Neural progenitor cell (in vitro differentiated cells): ENCODE results near the gene GABRB2. TPM values are rescaled to one million over a fixed set of nuclear protein-coding genes. Genes with fewer than 3 reads are reported as not detected.

Source experiments
- DNase-seq: peaks from one replicate; pipeline ENCODE4 v3.0.0-alpha.2; 2016; ENCODE audit warnings: low spot score
- H2AFZ ChIP-seq: fragments of 200-600 bp; sonication (generic); replicated peaks from 2 replicates; pipeline ENCODE4 v1.6.1; 2016; ENCODE audit warnings: antibody characterized with exemption
- H3F3A ChIP-seq: fragments of 200-600 bp; sonication (generic); 2 replicates; pipeline ENCODE4 v1.6.1; 2016; ENCODE audit warnings: antibody characterized with exemption, low read depth
- H3K27ac ChIP-seq: fragments of 200-600 bp; sonication (generic); 2 replicates; pipeline ENCODE4 v1.5.1; 2016; ENCODE audit warnings: mild to moderate bottlenecking
- H3K27me3 ChIP-seq: fragments of 200-600 bp; sonication (generic); 2 replicates; pipeline ENCODE4 v1.6.1; 2016; ENCODE audit warnings: mild to moderate bottlenecking, moderate library complexity
- H3K36me3 ChIP-seq: fragments of 200-600 bp; sonication (generic); 2 replicates; pipeline ENCODE4 v1.5.1; 2016
- H3K4me1 ChIP-seq: fragments of 200-600 bp; sonication (generic); 2 replicates; pipeline ENCODE4 v1.6.1; 2016; ENCODE audit warnings: mixed run types
- H3K4me2 ChIP-seq: fragments of 200-600 bp; sonication (generic); 2 replicates; pipeline ENCODE4 v1.6.1; 2016
- H3K4me3 ChIP-seq: fragments of 200-600 bp; sonication (generic); 2 replicates; pipeline ENCODE4 v1.5.1; 2016
- H3K79me2 ChIP-seq: fragments of 200-600 bp; sonication (generic); 2 replicates; pipeline ENCODE4 v1.6.1; 2016; ENCODE audit warnings: low read depth
- H3K9ac ChIP-seq: fragments of 200-600 bp; sonication (generic); 2 replicates; pipeline ENCODE4 v1.6.1; 2016
- H3K9me3 ChIP-seq: fragments of 200-600 bp; sonication (generic); 2 replicates; pipeline ENCODE4 v1.5.1; 2016; ENCODE audit warnings: low read depth
- H4K20me1 ChIP-seq: fragments of 200-600 bp; sonication (generic); 2 replicates; pipeline ENCODE4 v1.6.1; 2016; ENCODE audit warnings: low read depth
- H3K27ac Mint-ChIP-seq: 3 replicates; pipeline ENCODE4 v1.8.0; 2021; ENCODE audit warnings: mixed read lengths
- H3K27me3 Mint-ChIP-seq: 2 replicates; pipeline ENCODE4 v1.8.0; 2022; ENCODE audit warnings: low read depth, mild to moderate bottlenecking, inconsistent platforms, moderate library complexity, mixed read lengths; ENCODE audit not compliant: insufficient read depth
- H3K36me3 Mint-ChIP-seq: 3 replicates; pipeline ENCODE4 v1.8.0; 2021; ENCODE audit warnings: mixed read lengths
- H3K4me1 Mint-ChIP-seq: 3 replicates; pipeline ENCODE4 v1.8.0; 2021; ENCODE audit warnings: mixed read lengths
- H3K4me3 Mint-ChIP-seq: 3 replicates; pipeline ENCODE4 v1.8.0; 2021; ENCODE audit warnings: mild to moderate bottlenecking, moderate library complexity, mixed read lengths
- H3K9me3 Mint-ChIP-seq: 3 replicates; pipeline ENCODE4 v1.8.0; 2020; ENCODE audit warnings: mixed read lengths
- CTCF ChIP-seq: fragments of 200-600 bp; sonication (generic); IDR thresholded peaks from 2 replicates; pipeline ENCODE4 v1.5.1; 2017; ENCODE audit warnings: antibody characterized with exemption, mild to moderate bottlenecking
- EZH2 ChIP-seq: fragments of 200-600 bp; sonication (generic); IDR thresholded peaks from 2 replicates; pipeline ENCODE4 v1.6.1; 2017; ENCODE audit warnings: antibody characterized with exemption, mild to moderate bottlenecking, moderate library complexity
- EZH2phosphoT487 ChIP-seq: fragments of 200-600 bp; sonication (generic); IDR thresholded peaks from 2 replicates; pipeline ENCODE4 v1.6.1; 2017; ENCODE audit warnings: antibody characterized with exemption
- total RNA-seq: library from RNA; depleted of rRNA; stranded (reverse); fragments of >200 nt; gene quantifications from 2 replicates; pipeline ENCODE4 v1.2.3, GENCODE V29; 2015; ENCODE audit warnings: low replicate concordance

The GABRB2 gene
- total RNA-seq, 1 donor from 2014 or later = 0.58 TPM

GRCh38 chr5:161306351-161306995 is 240.1 kb downstream of the GABRB2 start:
- Mint-ChIP-seq H3K36me3 (no peaks in the 10 kb centered on the region), H3K9me3 (peaks cover 2% of the 10 kb centered on the region), H3K4me3 (no peak overlapping the region), H3K27me3 (peaks cover 3% of the 10 kb centered on the region), H3K4me1 (peaks cover 5% of the 10 kb centered on the region), H3K27ac (no peak overlapping the region)
- H3F3A ChIP-seq = no peaks in the 10 kb centered on the region
- H3K36me3 ChIP-seq = no peaks in the 10 kb centered on the region
- H3K9ac ChIP-seq = no peak overlapping the region
- no peaks in the 10 kb centered on the region for H3K27me3 ChIP-seq
- H3K79me2 ChIP-seq = no peaks in the 10 kb centered on the region
- H4K20me1 ChIP-seq = no peaks in the 10 kb centered on the region
- no peak overlapping the region for H3K4me3 ChIP-seq
- no peaks in the 10 kb centered on the region for H3K9me3 ChIP-seq
- no peak overlapping the region for H3K4me2 ChIP-seq
- no peak for TF ChIP-seq EZH2
- no peak for TF ChIP-seq CTCF
- TF ChIP-seq EZH2phosphoT487 = no peak
- H2AFZ ChIP-seq = no peak overlapping the region
- DNase-seq = no peak
- no peaks in the 10 kb centered on the region for H3K4me1 ChIP-seq
- H3K27ac ChIP-seq = no peak overlapping the region

DNA sequence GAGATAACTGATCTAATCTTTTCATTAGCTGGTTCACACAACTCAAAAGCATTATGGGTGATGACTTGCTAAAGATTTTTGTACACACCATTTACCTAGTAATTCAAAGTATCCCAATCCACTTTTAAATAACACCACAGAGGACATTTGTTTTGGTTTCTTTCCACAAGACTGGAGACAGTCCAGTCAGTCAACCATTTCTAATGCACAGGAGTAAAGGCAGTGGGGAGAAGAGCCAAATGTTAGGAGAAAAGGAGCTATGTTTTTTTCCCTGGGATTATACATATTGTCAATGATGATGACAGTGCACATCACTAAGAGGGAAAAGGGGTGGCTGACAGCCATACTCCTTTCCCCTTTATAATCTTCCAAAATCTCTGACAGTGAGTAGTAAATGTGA is 240.9 kb downstream of the GABRB2 start:
- H2AFZ ChIP-seq = no peak overlapping the region
- H3K9me3 Mint-ChIP-seq = peaks cover 2% of the 10 kb centered on the region
- H3K9me3 ChIP-seq = no peaks in the 10 kb centered on the region
- peaks cover 5% of the 10 kb centered on the region for H3K4me1 Mint-ChIP-seq
- no peak overlapping the region for H3K27ac ChIP-seq
- no peaks in the 10 kb centered on the region for H3K36me3 Mint-ChIP-seq
- no peak overlapping the region for H3K4me2 ChIP-seq
- no peaks in the 10 kb centered on the region for H4K20me1 ChIP-seq
- no peak overlapping the region for H3K4me3 Mint-ChIP-seq
- no peaks in the 10 kb centered on the region for H3K79me2 ChIP-seq
- no peak overlapping the region for H3K4me3 ChIP-seq
- H3K9ac ChIP-seq = no peak overlapping the region
- no peaks in the 10 kb centered on the region for H3K4me1 ChIP-seq
- DNase-seq = no peak
- no peak overlapping the region for H3K27ac Mint-ChIP-seq
- H3F3A ChIP-seq = no peaks in the 10 kb centered on the region
- no peaks in the 10 kb centered on the region for H3K27me3 ChIP-seq
- no peaks in the 10 kb centered on the region for H3K36me3 ChIP-seq
- peaks cover 3% of the 10 kb centered on the region for H3K27me3 Mint-ChIP-seq
- TF ChIP-seq EZH2 = no peak
- TF ChIP-seq EZH2phosphoT487 = no peak
- no peak for TF ChIP-seq CTCF

DNA sequence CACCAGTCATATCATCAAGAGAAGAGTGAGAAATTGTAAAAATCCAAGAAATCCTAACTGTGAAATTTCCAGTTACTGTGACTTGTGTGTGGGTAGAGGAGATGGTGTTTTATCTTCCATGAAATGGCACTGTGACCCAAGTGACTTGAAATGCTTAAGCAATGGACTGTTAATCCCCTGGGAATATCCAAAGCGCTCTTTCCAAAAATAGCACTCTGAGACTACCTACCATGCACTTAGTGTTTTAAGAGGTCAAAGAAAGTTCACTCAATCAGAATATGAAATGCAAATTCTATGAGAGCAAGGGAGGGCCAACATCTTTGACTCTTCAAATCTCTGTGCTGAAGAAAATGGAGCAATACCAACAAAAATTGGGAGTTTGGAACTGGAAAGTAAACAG is 244.0 kb downstream of the GABRB2 start:
- no peak overlapping the region for H3K27ac ChIP-seq
- H3K9ac ChIP-seq = no peak overlapping the region
- Mint-ChIP-seq H3K27ac (no peak overlapping the region), H3K9me3 (no peaks in the 10 kb centered on the region), H3K27me3 (peaks cover 2% of the 10 kb centered on the region), H3K4me1 (peaks cover 5% of the 10 kb centered on the region), H3K4me3 (no peak overlapping the region), H3K36me3 (no peaks in the 10 kb centered on the region)
- no peak for DNase-seq
- no peaks in the 10 kb centered on the region for H3K27me3 ChIP-seq
- H3K4me3 ChIP-seq = no peak overlapping the region
- no peak overlapping the region for H3K4me2 ChIP-seq
- no peaks in the 10 kb centered on the region for H3K9me3 ChIP-seq
- H3K4me1 ChIP-seq = no peaks in the 10 kb centered on the region
- no peaks in the 10 kb centered on the region for H3K79me2 ChIP-seq
- TF ChIP-seq CTCF (no peak), EZH2phosphoT487 (no peak), EZH2 (no peak)
- H3F3A ChIP-seq = no peaks in the 10 kb centered on the region
- H3K36me3 ChIP-seq = no peaks in the 10 kb centered on the region
- no peak overlapping the region for H2AFZ ChIP-seq
- H4K20me1 ChIP-seq = no peaks in the 10 kb centered on the region
